NCI-H187 treated with DMSO at 0.1 percent for 48 hours (cell line): ENCODE measurements around the gene HCN2.
A peak's percentile ranks its signal among the peaks of the same experiment; 100 is the strongest.
"Not testable (repeated sequence)": the region's sequence is repeated elsewhere in the genome, so short reads cannot be mapped to it uniquely, and the experiment has no call there.

Experiments
- DNase-seq: peaks from one replicate; lab custom pipeline; 2025; lab: John Stamatoyannopoulos, UW

HCN2 gene

DNA sequence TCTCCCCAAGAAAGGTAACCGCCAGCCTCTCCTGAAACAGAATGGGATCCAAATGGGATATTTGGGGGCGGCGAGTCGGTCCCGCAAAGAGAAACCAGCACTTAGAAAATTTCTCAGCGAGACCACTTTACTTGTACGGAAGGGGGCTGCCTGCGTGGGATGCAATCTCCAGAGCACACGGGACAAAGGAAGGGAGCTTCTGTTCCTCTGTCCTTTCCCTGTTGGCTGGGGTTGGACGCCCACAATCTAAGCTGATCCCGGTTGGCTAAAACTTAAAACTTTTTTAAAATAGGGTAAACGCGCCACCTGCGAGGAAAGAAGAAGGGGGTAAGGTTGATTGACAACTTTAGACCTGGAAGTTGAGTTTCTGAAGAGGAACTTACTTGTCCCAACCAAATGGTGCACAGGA is 18.1 kb upstream of the HCN2 start:
- DNase-seq = no peak

DNA sequence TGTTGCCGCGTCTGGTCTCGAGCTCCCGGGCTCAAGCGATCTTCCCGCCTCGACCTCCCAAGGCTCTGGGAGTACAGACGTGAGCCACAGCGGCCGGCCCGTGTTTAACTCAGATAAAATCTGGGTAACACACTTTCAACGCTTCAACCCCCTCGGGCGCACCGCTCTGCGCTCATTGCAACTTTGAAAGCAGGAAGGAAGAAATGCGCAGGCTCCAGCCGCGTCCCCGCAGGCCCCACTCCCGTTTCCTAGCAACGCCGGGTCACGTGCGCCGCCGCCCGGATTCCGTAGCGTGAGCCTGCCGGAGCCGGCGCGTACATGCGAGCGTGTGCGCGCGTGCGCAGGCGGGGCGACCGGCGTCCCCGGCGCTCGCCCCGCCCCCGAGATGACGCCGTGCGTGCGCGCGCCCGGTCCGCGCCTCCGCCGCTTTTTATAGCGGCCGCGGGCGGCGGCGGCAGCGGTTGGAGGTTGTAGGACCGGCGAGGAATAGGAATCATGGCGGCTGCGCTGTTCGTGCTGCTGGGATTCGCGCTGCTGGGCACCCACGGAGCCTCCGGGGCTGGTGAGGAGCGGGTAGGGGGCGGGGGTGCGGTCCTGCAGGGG is 17.4 kb upstream of the HCN2 start, which contains the start of gene BSG:
Gene BSG, plus strand, starts transcription at position 457 of the 603 bp plus-strand sequence. Its CDS starts 39 bp downstream, at position 496.
- peak; percentile 76 for DNase-seq

DNA sequence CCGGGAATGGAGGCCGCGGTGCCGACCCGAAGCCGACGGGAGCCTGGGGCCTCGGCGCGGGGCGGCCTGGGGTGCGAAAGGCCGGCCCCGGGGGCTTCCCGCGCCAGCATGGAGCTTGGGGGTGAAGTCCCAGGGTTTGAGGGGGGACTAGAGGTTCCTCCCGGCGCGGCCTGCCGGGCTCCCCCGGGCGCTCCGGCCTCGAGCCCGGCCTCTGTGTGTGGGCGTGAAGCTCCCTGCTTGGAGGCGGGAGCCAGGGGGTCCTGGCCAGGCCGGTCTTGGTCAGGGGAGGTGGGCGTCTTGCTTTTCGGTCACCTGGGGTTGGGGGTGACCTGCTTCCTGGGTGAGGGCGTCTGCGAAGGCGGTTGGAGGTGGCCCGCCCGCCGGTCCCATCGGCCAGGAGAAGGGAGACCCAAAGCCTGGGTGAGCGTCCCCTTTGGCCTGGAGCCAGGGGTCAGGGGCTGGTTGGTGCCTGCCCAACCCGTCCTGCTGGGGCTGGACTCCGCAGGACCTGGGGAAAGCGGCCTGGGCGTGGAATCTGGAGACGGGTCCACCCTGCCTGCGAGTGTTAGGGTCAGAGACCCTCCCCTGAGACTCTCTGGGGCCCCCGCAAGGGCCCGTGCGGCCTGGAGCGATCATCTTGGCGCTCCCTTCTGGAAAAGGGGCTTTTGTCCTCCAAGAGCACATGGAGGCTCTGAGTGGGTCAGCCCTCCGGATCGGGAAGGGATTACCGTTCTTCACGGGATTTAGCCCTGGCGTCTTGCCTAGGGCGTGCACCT is 16.8 kb upstream of the HCN2 start:
- no peak for DNase-seq

DNA sequence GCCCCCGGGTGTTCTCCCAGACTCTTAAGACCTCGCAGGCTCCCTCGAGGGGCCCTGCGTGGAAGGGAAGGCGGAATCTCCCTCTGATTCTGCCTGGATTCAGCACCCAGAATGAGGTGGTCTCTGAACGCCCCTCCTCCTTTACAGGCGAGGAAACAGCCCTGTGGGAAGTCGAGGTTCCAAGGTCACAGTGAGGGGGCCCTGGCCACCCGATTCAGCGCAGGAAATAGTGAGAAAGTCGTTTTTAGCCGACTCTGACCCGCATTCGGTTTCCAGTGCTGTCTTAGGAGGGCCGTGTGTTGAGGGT is 16.2 kb upstream of the HCN2 start:
- no peak for DNase-seq

DNA sequence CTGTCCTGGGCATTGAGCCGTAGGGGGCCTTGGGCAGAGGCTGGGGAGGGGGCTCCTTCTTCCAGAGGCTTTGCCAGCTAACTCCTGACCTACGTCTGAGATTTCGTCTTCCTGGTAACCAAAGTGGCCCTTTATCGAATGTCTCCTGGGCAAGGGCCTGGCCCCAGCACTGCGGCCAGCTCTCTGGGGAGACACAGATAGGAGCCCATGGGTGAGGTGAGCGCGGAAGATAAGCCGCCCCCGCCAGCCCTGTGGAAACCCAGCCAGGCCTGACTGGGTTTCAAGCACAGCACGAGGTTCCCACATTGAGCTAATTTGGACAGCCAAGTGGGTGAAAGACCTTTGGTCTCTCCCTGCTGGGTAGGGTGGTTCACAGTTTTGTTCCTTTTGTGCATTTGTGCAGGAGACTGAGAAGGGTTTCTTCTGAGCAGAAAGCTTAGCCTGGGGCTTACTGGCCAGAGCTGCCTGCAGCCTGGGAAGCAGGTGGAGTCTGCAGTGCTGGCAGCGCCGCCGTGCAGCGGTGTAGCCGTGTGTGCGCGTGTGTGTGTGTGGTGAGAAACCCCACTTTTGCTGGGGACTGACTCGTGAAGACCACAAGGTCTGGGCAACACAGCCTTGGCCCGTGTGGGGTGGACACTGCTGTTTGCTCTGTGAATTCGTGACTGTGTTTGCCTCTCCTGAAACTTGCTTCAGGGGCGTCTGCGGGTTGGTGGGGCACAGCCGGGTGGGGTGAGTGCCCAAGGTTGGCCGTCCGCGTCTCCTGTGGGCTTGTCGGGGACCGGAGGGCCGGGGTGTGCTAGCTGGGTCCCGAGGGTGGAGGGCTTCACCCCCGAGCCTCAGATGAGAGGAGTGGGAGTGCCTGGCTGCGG is 14.8 kb upstream of the HCN2 start:
- no peak for DNase-seq

DNA sequence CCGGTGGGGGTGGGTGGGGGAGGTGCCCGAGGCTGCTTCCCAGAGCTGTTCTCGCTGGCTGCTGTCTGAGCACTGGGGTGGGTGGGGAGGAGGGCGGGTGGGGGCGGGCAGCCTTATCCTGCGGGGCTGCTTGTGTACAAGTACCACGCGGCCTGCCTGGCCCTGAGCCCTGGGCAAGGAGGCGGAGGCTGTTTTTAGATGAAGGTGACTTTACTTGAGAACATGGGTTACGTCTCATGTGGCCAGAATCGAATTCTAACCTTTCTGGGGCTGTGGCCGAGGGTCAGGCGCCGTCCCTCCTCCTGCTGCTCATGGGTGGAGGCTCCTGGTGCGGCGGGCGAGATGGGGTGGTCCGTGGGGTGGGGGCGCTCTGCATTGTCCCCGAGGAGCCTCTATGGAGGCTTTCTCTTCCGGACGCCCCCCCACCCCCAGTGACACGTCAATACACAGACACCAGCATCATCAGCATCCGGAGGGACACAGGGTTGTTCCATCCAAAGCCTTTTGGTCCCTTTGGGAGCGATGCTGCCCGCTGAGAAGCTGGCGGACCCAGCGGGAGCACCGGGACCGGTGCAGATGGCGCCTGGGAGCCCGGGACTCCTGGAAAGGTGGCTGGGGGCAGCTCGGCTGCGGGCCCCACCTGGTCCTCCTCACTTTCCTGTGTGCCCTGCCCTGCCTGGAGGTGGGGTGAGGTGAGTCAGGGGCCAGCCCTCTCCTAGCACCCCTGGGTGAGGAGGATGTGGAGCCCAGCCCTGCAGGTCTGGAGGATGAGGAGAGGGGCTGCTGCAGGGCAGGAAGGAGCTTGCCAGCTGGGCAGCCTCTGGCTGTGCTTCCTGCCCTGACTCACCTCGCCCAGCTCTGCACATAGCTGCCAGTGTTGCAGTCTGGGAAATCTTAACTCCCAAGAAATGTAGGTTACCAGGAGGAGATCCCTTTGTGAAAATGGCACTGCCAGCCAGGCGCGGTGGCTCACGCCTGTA is 13.9 kb upstream of the HCN2 start:
- DNase-seq = no peak

DNA sequence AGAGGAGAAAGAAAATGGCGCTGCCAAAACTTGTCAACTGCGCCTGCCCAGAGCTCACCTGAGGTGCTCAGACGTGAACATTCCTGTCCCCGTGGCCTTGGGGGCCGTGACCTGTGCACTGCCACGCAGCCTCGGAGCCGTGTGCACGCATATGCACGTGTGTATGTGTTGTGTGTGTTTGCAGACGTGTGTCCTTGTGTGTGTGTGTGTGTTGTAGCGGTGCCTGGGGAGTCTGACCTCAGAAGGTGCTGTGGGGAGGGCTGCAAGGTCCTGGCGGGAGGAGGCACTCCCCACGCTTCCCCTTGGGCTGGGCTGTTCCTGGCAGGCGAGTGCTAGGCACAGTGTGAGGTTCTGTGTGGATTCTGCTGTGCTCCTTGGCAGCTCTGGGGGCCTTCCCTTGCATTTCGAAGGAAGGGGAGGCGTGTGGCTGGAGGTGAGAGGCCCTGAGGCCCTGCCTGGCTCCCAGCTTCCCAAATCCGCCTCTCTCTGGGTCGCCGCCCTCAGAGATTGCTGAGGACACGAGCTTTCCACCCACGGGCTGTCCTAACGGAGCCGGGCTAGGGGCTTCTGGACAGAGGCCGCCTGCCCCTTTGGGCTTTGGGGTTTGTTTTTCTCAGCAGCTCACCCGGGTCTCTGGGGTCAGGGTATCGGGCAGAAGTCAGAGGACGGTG is 12.8 kb upstream of the HCN2 start:
- DNase-seq = no peak

DNA sequence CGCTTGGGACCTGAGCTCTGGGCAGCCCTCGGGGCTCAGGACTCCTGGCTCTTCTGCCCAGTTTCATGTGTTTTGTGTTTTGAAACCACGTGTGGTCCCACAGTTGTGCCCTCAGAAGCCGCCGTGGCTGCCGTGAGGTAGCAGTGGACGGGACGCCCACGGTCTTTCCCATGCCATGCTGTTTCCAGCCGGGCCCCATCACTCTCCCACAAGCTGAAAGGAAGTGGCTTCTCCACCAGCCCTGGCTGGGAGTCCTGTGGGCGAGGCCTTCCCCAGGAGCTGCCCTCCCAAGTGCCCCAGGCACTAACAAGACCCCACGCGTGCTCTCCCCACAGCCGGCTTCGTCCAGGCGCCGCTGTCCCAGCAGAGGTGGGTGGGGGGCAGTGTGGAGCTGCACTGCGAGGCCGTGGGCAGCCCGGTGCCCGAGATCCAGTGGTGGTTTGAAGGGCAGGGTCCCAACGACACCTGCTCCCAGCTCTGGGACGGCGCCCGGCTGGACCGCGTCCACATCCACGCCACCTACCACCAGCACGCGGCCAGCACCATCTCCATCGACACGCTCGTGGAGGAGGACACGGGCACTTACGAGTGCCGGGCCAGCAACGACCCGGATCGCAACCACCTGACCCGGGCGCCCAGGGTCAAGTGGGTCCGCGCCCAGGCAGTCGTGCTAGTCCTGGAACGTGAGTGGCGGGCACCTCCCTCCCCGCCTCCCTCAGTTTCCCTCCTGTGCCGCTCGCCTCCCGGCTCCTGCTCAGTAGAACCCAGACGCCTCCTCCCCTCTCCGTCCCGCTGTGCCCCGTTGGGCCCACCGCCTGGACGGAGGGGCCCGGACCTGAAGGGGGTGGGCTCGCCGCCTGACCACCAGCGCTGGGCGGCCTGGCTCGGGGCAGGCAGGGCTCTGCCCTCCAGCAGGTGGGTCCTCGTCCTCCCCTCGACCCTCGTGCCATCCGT is 12.0 kb upstream of the HCN2 start:
- no peak for DNase-seq

DNA sequence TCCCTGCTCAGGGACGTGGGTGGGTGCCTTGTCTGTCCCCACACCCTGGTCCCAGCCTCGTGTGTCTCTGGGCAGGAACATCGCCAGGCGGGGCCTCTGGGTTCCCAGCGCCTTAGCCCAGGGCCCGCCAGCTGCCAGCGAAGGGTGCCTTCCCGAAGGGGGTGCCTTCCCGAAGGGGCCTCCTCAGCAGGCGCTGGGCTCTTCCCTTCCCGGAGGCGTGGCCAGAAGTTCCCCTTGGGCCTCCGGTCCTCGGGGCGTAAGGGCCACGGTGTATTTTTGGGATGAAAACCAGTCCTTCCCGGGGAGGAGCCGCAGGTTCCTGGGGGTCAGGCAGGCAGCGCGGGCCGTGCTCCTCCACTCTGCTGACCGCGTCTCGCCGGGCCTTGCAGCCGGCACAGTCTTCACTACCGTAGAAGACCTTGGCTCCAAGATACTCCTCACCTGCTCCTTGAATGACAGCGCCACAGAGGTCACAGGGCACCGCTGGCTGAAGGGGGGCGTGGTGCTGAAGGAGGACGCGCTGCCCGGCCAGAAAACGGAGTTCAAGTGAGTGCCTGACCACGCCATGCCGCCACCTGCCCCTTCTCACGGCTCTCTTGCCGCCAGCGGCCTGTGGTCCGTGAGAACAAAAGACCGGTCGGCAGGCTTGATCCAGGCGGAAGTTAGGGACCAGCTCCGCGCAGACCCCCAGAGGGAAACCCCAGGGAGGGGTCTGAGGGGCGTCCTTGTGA is 10.4 kb upstream of the HCN2 start:
- no peak for DNase-seq

DNA sequence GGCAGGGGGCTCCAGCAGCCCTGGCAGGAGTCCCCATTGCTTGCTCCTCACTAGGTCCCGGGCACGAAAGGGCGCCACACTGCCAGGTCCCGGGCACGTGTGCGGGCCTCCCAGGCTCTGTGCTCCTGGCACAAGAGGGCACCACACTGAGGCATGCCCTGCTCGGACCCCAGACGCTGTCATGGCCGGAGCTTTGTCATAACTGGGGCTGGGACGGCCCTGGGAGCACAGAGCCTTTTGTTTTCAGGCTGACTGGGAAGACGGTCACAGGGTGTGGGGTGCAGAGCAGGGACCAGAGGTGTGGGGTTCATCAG is 9.9 kb upstream of the HCN2 start:
- DNase-seq = no peak

DNA sequence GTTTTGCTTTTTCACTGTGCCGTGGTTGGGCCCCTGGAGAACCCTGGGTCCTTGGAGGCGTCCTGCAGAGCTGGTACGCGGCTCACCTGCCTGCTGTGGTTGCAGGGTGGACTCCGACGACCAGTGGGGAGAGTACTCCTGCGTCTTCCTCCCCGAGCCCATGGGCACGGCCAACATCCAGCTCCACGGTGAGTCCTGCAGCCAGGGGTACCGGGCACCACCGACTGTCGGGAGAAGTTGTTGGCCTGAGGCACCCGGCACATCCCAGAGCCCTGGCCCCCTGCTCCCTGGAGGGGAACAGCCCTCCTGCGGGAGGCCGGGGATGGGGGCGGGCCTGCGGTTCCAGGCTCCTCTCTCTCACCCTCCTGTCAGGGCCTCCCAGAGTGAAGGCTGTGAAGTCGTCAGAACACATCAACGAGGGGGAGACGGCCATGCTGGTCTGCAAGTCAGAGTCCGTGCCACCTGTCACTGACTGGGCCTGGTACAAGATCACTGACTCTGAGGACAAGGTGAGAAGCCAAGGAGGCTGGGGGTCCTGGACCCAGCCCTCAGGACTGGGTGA is 9.3 kb upstream of the HCN2 start:
- DNase-seq = no peak

DNA sequence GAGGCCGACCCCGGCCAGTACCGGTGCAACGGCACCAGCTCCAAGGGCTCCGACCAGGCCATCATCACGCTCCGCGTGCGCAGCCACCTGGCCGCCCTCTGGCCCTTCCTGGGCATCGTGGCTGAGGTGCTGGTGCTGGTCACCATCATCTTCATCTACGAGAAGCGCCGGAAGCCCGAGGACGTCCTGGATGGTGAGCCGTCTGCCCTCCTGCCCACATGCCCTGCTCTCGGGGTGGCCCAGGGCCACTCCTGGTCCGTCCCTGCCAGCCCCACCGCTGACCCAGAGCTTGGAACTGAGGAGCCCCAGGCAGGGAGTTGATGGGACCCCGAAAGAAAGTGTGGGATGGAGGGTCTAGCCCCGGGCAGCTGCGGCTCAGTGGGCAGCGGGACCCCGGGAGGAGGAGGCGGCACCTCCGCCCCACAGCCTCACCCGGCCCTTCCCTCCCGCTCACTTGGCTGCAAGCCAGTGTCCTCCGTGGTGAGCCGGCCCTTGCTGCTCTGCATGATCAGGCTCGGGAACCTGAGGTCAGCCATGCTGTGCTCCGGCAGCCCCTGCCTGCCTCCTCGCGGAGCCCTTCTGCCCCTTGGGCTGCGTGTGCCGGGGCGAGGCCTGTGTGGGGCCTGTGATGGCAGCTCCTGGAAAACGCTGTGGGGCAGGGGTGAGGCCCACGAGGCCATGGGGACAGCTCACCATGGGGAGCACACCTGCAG is 8.1 kb upstream of the HCN2 start:
- DNase-seq = no peak

DNA sequence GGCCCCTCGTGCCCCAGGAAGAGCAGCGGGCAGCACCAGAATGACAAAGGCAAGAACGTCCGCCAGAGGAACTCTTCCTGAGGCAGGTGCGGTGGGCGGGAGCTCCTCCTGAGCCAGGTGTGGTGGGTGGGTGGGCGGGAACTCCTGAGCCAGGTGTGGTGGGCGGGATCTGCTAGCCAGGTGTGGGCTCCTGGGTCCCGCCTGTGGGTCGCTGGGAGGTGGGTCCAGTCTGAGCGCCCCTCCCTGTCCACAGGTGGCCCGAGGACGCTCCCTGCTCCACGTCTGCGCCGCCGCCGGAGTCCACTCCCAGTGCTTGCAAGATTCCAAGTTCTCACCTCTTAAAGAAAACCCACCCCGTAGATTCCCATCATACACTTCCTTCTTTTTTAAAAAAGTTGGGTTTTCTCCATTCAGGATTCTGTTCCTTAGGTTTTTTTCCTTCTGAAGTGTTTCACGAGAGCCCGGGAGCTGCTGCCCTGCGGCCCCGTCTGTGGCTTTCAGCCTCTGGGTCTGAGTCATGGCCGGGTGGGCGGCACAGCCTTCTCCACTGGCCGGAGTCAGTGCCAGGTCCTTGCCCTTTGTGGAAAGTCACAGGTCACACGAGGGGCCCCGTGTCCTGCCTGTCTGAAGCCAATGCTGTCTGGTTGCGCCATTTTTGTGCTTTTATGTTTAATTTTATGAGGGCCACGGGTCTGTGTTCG is 7.0 kb upstream of the HCN2 start:
- no peak for DNase-seq

DNA sequence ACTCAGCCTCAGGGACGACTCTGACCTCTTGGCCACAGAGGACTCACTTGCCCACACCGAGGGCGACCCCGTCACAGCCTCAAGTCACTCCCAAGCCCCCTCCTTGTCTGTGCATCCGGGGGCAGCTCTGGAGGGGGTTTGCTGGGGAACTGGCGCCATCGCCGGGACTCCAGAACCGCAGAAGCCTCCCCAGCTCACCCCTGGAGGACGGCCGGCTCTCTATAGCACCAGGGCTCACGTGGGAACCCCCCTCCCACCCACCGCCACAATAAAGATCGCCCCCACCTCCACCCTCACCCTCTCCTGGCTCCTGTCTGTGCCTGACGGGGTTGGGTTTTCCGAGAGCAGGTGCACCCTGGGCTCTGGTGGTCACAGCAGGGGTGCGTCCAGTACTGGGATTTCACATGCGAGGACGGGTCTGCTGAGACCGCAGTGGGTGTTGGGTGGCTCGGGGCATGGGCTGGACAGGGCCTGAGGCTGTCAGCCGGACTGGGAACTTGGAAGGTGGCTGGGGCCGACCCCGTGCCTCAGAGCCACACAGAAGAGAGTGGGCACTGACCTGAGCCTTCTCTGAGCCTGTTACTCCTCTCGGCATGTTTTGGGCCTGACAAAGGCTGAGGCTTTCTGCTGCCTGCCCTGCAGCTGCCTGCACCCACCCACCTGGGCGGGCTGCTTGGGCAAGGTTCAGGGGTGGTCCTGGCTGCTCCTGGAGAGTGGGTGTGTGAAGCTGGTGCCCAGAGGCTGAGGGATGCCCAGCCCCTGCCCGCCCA is 6.3 kb upstream of the HCN2 start:
- DNase-seq = no peak

DNA sequence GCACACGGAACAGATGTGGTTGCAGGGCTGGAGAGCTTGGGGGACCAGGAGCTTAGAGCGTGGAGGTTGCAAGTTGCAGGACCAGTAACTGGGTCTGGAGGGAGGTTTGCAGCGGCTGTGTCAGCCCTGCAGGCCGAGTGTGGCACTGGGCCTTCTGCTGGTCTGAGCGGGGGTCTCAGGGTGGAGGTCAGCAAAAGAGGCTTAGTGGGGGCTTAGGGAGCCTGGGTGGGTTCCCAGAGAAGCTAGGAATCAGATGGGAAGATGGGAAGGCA is 5.8 kb upstream of the HCN2 start:
- no peak for DNase-seq

DNA sequence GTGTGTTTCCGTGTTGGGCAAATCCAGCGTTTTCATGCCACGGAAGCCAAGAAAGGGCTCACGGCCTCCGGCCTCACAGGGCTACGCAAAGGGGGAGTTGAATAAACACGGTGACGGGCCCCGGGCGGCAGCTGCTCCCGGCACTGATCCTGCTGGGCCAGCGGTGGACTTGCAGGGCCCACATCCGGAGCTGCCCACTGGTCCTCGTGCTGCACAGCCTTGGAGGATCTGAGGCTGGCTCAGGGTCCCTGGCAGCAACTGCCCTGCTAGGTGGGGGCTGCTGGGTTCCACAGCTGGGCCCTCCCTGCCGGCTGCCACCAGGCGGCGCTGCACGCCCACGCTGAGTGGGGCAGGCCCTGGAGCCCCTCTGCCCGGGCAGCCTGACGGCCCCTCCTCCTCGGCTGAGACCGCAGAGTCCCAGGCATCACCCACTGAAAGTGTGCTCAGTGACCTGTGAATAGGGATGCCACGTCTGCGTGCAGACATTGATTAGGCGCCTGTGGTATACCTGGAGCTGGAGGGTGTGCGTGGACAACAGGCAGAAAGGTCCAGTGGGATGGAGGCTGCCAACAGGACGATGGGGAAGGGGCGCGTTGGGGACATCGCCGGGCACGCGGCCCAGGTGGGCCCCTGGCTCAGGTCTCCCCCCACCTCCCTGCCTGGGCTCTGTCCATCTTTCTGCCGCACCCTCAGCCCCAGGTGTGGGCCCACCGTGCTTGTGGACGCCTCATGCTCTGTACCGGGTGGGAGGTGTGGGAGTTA is 5.3 kb upstream of the HCN2 start:
- DNase-seq = no peak

DNA sequence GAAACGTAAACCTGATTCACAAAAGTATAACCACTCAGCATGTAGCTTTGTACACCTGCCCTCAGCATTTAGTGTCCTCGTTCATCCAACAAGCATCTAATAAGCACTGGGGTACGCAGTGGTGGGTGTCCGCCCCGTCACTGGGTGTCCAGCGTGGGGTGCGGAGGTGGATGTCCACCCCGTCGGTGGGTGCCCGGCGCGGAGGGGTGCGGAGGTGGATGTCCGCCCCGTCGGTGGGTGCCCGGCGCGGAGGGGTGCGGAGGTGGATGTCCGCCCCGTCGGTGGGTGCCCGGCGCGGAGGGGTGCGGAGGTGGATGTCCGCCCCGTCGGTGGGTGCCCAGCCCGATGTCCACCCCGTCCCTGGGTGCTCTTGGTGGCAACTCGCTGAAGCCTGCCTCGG is 4.5 kb upstream of the HCN2 start:
- not testable (repeated sequence) for DNase-seq
